Measurements from ENCODE around the gene CGNL1. TPM values are rescaled to one million over a fixed set of nuclear protein-coding genes. Genes with fewer than 3 reads are reported as not detected.

Gene CGNL1
- total and polyA plus RNA-seq, 11 donors, result 3.8 to 40.0 (median 23.4) TPM

DNA sequence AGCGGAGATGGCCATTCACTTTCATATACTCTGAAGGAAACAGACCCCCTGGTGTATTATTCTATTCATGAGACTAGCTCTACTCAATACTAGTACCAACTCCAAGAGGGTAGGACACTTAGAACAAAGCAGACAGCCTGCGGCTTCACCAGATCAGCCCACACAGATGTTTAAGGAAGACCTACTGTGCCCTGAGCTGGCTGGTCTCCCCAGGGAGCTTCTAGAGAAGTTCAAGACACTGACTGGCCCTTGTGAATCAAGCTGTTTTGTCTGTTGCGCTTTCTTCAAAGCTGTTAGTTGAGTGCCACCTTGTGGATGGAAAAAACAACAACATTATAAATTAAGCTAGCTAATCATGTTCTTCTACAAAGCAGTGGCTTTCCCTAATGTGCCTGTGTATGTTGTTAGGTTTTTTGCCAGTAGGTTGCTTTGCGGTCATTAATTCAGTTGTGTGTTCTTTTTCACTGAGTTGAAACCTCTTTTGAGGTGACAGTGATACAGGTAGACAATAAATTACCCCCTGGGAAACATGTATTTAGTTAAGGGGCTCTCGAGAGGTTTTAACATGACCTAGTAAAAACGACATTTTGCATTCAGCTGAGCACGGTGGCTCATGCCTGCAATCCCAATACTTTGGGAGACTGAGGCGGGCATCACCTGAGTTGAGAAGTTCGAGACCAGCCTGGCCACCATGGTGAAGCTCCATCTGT is 151.2 kb downstream of the CGNL1 start:
- 60 to 65% (median 62%) methylated on average over 9 of the region's 9 CpGs for WGBS, 4 donors
- intact Hi-C loops (cut with DNase I), result loop anchor here (1.0 to 10.0 kb wide), 6 partner anchors 187 to 1033 kb away; no protein-coding TSS in a partner anchor
- peaks cover 0 to 19% (median 0%) of the 10 kb centered on the region in 9 donors for H3K36me3 ChIP-seq
- H3K27me3 ChIP-seq, result no peaks in the 10 kb centered on the region
- H3K27ac ChIP-seq, result no peak overlapping the region
- peaks cover 0 to 14% (median 3%) of the 10 kb centered on the region in 12 donors for H3K4me1 ChIP-seq
- DNase-seq (peak in 2 of 5 donors; percentile 51 to 55), ATAC-seq (peak in 3 of 4 donors; percentile 67 to 76 (median 76))
- TF ChIP-seq, protein P1, sequence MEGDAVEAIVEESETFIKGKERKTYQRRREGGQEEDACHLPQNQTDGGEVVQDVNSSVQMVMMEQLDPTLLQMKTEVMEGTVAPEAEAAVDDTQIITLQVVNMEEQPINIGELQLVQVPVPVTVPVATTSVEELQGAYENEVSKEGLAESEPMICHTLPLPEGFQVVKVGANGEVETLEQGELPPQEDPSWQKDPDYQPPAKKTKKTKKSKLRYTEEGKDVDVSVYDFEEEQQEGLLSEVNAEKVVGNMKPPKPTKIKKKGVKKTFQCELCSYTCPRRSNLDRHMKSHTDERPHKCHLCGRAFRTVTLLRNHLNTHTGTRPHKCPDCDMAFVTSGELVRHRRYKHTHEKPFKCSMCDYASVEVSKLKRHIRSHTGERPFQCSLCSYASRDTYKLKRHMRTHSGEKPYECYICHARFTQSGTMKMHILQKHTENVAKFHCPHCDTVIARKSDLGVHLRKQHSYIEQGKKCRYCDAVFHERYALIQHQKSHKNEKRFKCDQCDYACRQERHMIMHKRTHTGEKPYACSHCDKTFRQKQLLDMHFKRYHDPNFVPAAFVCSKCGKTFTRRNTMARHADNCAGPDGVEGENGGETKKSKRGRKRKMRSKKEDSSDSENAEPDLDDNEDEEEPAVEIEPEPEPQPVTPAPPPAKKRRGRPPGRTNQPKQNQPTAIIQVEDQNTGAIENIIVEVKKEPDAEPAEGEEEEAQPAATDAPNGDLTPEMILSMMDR (IDR thresholded peaks at IDR 0.05), result peak; percentile 49 to 80 (median 66)
- no peak for TF ChIP-seq POLR2A (IDR thresholded peaks at IDR 0.05)
- H3K9me3 ChIP-seq, result no peaks in the 10 kb centered on the region
- no peak overlapping the region for H3K4me3 ChIP-seq

GRCh38 chr15:57528940-57529565 is 152.7 kb downstream of the CGNL1 start:
- no peaks in the 10 kb centered on the region for H3K27me3 ChIP-seq
- no peak overlapping the region for H3K4me3 ChIP-seq
- peaks cover 0 to 27% (median 13%) of the 10 kb centered on the region in 12 donors for H3K4me1 ChIP-seq
- intact Hi-C loops (cut with DNase I), result loop anchor here in 8 of 10 donors (2.0 to 10.0 kb wide), 5 partner anchors 188 to 1034 kb away; no protein-coding TSS in a partner anchor
- DNase-seq (no peak), ATAC-seq (no peak)
- no peaks in the 10 kb centered on the region for H3K9me3 ChIP-seq
- WGBS, 4 donors, result 94 to 97% (median 96%) methylated on average over 1 of the region's 1 CpG
- peaks cover 0 to 19% (median 0%) of the 10 kb centered on the region in 9 donors for H3K36me3 ChIP-seq
- TF ChIP-seq POLR2A (IDR thresholded peaks at IDR 0.05), result no peak
- TF ChIP-seq, protein P1 (IDR thresholded peaks at IDR 0.05), result no peak
- H3K27ac ChIP-seq, result no peak overlapping the region

- intact Hi-C loops (cut with DNase I), result loop anchor here in 8 of 10 donors (2.0 to 10.0 kb wide), 5 partner anchors 189 to 1035 kb away; no protein-coding TSS in a partner anchor
- H3K27ac ChIP-seq, result no peak overlapping the region
- 50 to 66% (median 63%) methylated on average over 2 of the region's 2 CpGs for WGBS, 4 donors
- H3K36me3 ChIP-seq, result peaks cover 0 to 13% (median 0%) of the 10 kb centered on the region in 9 donors
- H3K27me3 ChIP-seq, result no peaks in the 10 kb centered on the region
- H3K4me1 ChIP-seq, result peaks cover 0 to 34% (median 19%) of the 10 kb centered on the region in 12 donors
- ATAC-seq (no peak), DNase-seq (no peak)
- H3K4me3 ChIP-seq, result no peak overlapping the region
- no peak for TF ChIP-seq POLR2A (IDR thresholded peaks at IDR 0.05)
- TF ChIP-seq, protein P1 (IDR thresholded peaks at IDR 0.05), result no peak
- no peaks in the 10 kb centered on the region for H3K9me3 ChIP-seq
Observed at GRCh38 chr15:57529748-57530147, 153.4 kb downstream of the CGNL1 start.
